ENCODE measurements around the gene GJA8.
"Not testable (repeated sequence)": the region's sequence is repeated elsewhere in the genome, so short reads cannot be mapped to it uniquely, and the experiment has no call there.

GJA8 gene

DNA sequence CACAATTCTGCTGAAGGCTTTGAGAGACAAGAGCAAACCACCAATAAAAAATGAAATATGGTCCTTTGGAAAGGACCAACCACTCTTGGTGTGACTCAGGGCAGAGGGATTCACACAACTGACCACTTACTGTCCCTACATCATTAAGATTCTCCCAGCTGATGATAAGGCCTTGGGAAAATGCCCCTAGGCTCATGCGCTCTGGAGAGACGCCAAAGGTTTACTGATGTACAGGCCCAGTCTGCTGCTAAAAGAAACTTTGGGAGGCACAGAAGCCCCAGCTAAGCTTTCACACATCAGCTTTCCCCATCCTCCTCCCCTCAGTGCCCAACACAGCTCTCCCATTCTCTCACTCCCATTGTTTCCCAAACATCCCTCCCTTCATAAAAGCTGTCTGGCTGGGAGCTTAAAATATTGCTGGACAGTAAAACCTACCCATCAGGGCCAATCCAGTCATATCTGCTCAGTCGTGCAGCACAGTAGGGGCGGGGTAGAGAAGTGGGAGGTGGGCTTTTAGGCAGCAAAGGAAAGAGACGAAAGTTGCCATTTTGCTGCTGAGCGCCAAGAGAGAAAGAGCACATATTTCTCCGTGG lies at the start of gene GJA8:
Gene GJA8 (plus strand): TSS at position 543 of the 593 bp plus-strand sequence. CDS start 5,161 bp downstream, outside the sequence.
- no peak for DNase-seq

DNA sequence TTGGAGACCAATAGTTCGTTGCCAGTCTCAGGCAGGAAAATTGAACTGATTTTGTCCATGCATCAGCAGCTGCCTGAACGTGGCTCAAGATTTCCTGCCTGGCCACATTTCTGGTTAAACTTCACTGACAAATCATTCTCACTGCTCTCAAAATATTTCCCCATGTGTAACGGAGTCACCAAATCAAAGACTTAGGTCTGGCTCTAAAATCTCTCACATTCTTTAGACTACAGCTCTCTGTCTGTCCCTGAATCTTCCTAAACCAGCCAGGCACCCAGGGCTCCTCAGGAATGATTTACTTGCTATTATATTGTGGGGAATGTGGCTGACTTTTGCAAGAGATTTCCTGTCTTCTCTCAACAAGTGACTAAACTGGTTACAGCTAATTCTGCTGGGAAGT lies 49.2 kb upstream of the GJA8 start:
- no peak for DNase-seq

GRCh38 chr1:147854989-147855388 lies 47.6 kb upstream of the GJA8 start:
- not testable (repeated sequence) for DNase-seq

- not testable (repeated sequence) for DNase-seq
These were observed 46.6 kb upstream of the GJA8 start for GRCh38 chr1:147855996-147856395.

- not testable (repeated sequence) for DNase-seq
These were observed 35.4 kb upstream of the GJA8 start for GRCh38 chr1:147867204-147867603.

DNA sequence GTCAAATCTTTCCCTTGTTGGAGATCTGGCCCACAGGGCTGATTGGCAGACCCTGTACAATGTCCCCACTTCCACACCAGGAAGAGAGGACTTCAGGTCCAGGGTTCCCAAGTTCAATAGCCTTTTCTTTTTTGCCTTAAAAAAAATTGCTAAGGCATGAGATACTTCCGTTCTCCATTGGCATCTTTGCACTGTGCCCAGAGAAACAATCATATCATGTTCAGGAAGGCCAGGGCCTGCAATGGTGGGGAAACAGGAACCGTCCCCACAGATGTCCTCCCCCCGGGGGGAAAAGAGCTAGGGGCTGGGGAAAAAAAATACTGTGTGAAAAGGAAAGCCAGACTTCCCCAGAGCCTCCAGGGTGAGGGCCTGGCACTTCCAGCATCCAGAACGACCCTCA lies 24.6 kb upstream of the GJA8 start:
- DNase-seq, result no peak

GRCh38 chr1:147879911-147880310 lies 22.7 kb upstream of the GJA8 start:
- DNase-seq, result no peak

GRCh38 chr1:147882535-147882934 lies 20.1 kb upstream of the GJA8 start:
- DNase-seq, result no peak

DNA sequence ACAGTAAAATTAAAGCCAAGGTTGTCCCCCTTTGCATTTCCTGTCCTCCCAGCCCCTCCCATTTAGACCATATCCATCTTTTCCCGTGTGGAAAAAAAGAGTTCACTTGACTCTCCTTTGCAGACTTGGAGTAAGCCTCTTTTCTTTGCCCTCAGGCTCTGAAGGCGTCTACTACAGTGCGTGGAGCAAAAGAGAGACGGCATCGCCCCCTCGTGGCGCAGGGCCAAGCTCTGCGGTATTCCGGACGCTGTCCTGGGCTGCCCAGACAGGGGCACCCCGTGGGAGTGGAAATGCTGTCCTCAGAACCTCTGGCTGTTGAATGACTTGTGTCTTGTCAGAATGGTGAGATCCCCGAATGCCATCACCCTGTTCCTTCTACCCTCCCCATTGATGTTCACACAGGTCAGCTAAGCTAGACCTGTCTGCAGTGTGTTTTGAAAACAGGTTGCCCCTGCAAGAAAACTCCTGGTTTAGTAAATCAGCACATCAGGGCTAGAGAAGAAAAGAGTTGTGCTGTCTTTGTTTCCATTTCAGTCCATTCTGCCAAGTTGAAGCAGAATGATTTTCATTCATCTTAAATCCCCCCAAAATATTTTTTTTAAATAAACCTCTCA lies 12.3 kb upstream of the GJA8 start:
- peak; percentile 73 for DNase-seq

GRCh38 chr1:147891088-147891487 lies 11.5 kb upstream of the GJA8 start:
- no peak for DNase-seq

DNA sequence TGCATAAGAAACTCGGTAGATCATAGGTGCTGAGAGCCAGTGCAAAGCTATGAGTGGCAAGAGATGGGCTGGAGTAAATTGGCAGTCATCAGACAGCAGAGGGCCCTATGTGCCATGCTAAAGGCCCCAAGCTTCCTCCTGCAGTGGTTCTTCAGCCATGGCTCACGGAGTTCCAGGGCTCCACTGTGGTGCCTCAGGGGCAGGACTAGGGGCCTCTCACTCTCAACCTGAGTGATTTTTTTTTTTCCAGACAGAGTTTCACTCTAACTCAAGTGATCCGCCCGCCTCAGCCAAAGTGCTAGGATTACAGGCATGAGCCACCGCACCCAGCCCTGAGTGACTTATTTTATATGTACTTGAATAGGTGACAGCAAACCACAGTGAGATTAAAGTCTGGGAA lies 10.4 kb upstream of the GJA8 start:
- no peak for DNase-seq

DNA sequence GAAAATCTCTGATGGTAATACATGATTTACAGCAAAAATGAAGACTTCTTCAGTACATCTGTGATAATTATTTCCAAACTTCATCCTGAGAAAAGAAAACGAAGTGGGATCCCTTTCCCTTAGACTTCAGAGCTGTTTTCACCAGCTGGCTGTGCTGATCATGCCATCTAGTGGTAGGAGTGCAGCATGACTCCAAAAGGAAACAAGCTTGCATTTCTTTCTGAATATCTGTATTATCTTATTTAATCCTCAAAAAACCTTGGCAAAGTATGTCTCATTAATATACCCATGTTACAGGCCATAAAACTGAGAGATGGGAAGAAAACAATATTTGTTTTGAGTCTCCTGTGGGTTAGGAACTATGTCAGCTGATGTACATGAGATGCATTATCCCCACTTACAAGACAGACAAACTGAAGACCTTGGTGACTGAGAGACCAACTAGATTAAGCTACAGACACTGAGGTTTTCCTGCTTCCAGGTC lies 9.8 kb upstream of the GJA8 start:
- peak; percentile 58 for DNase-seq

DNA sequence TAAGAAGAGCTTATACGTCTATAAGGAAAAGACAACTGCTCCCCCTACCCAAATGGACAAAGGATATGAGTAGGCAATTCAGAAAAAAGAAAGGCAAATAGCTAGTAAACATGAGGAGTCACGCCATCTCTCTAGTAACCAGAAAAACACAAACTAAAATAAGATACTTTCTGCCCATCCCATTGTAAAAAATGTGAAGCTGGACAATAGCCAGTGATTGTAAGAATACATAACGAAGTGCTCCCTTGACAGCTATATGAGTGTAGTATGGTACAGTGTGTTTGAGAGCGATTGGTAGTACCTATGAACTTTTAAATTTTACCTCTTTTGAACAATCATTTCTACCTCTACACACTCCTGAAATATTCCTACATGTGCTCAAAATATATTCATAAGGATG lies 7.5 kb upstream of the GJA8 start:
- DNase-seq, result no peak

- no peak for DNase-seq
These were observed 5.4 kb upstream of the GJA8 start for GRCh38 chr1:147897029-147897752.

- DNase-seq, result no peak
These were observed 4.8 kb upstream of the GJA8 start for GRCh38 chr1:147897789-147898188.

DNA sequence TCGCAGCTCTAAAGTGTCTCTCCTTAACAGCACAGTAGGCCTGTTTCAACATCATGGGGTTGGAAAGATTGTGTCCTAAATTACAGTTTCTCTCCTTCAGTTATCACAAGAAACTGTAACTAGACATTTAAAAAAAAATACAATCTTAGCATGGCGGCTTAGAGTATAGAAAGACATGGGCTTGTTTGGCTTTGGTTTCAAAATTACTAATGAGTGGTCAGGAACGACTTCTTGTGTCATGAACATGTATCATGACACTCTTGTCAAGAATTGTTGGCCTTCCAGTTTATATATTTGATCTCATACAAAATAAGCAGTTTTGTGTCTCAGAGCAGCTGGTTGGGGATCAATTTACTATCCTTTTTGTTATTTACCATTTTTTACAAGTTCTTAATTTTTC lies 2.1 kb downstream of the GJA8 start:
- peak; percentile 47 for DNase-seq

DNA sequence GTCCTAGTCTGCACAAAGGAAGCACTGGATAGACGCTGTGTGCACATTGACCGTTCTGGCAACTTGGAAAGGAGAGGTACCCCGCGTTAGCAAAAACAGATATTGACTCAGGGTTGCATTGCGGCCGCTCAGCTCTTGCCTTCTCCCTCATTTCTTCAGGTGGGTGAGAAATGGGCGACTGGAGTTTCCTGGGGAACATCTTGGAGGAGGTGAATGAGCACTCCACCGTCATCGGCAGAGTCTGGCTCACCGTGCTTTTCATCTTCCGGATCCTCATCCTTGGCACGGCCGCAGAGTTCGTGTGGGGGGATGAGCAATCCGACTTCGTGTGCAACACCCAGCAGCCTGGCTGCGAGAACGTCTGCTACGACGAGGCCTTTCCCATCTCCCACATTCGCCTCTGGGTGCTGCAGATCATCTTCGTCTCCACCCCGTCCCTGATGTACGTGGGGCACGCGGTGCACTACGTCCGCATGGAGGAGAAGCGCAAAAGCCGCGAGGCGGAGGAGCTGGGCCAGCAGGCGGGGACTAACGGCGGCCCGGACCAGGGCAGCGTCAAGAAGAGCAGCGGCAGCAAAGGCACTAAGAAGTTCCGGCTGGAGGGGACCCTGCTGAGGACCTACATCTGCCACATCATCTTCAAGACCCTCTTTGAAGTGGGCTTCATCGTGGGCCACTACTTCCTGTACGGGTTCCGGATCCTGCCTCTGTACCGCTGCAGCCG lies 5.4 kb downstream of the GJA8 start:
- no peak for DNase-seq

GRCh38 chr1:147912553-147912952 lies 10.0 kb downstream of the GJA8 start:
- DNase-seq, result no peak

GRCh38 chr1:147913362-147913942 lies 10.9 kb downstream of the GJA8 start:
- no peak for DNase-seq

GRCh38 chr1:147919896-147920295 lies 17.3 kb downstream of the GJA8 start:
- no peak for DNase-seq

DNA sequence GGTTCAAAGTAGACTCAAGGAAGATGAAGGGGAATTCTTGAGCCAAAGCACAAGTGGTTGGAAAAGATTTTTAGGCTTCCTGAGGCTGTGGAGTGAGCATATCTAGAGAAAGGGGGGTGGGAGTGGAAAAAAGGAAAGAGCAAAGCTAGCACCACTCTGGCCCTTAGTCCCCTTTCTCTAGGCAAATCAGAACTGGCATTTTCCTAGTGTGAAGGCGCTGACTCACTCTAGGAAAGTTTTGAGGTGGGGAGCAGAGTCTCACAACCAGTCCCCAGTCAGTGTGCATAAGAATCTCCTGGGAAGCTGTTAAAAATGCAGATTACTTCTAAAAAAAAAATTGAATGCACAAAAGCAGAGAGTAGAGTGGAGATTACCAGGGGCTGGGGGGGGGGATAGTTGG lies 22.2 kb downstream of the GJA8 start:
- peak; percentile 40 for DNase-seq

GRCh38 chr1:147927215-147927614 lies 24.6 kb downstream of the GJA8 start:
- not testable (repeated sequence) for DNase-seq

- DNase-seq, result not testable (repeated sequence)
These were observed 25.1 kb downstream of the GJA8 start for GRCh38 chr1:147927689-147928088.
